ENCODE data around the gene TBC1D17. TPM values are rescaled to one million over a fixed set of nuclear protein-coding genes. Genes with fewer than 3 reads are reported as not detected.
A peak's percentile ranks its signal among the peaks of the same experiment; 100 is the strongest.

Gene TBC1D17
- total and polyA plus RNA-seq, 2 of the 13 experiments (the other 11 are each of a cell fraction or from before 2014, with no cell fraction given), result 9.7 to 16.9 TPM

- in situ Hi-C loops (cut with HindIII; ENCODE audit: extremely low pct_ligation_motif_present, low pct_unique_long_range_greater_than_20kb) (no loop called here), intact Hi-C loops (cut with micrococcal nuclease; ENCODE audit: unreplicated experiment) (no loop called here)
- Histone ChIP-seq H3K9ac (ENCODE audit: insufficient read depth, low read depth, low read length) (no peak overlapping the region), H3K79me2 (ENCODE audit: insufficient read depth, low read length) (peaks cover 23% of the 10 kb centered on the region), H3K4me1 (ENCODE audit: insufficient read depth, low read length) (peaks cover 24% of the 10 kb centered on the region), H3K27me3 (ENCODE audit: control insufficient read depth in 1 of 2, insufficient read depth in 2 of 2, low read length in 2 of 2) (no peaks in the 10 kb centered on the region; a peak in 1 of 5 replicates), H3K4me2 (ENCODE audit: low read depth, low read length) (no peak overlapping the region), H3K9me3 (ENCODE audit: low read length) (no peaks in the 10 kb centered on the region), H2AFZ (ENCODE audit: low read length) (no peak overlapping the region), H3K27ac (ENCODE audit: extremely low read length, insufficient read depth, low read length) (no peak overlapping the region), H3K36me3 (replicated peaks in 1 of 2; ENCODE audit: control insufficient read depth in 1 of 2, insufficient read depth in 2 of 2, low read length in 2 of 2) (peaks cover 23 to 62% of the 10 kb centered on the region in 2 experiments), H4K20me1 (ENCODE audit: insufficient read depth, low read length) (peaks cover 5% of the 10 kb centered on the region), H3K4me3 (replicated peaks in 1 of 3; ENCODE audit: insufficient read depth in 1 of 3, low read depth in 2 of 3, low read length in 3 of 3) (no peak overlapping the region)
- CTCF ChIA-PET (ENCODE audit: low intra/inter-chr PET ratio, low total read pairs), result no interaction called here
- DNase-seq (ENCODE audit: low spot score) (no peak), FAIRE-seq (no peak), ATAC-seq (no peak)
- 100% methylated on average over 5 of the region's 10 CpGs for WGBS (ENCODE audit: low lambda C conversion rate)
- POLR2A ChIA-PET, result interaction anchor here (1.0 kb wide), 1 partner anchor 11 kb away, joined by 3 read pairs; no protein-coding TSS in a partner anchor
- BruUV-seq (replicated peaks), result no TSS peak
- TF ChIP-seq MTERF4 (CRISPR knock-in tag; IDR thresholded peaks at IDR 0.05), result no peak
- TF ChIP-seq ZNF260 (CRISPR knock-in tag; IDR thresholded peaks at IDR 0.05; ENCODE audit: borderline replicate concordance, low read depth), result 0 out of 2 replicates have a peak, but pooled peaks have one; percentile 39
Measured at GRCh38 chr19:49880162-49880869, 2.8 kb downstream of the TBC1D17 start.

GRCh38 chr19:49881186-49881585 is 3.7 kb downstream of the TBC1D17 start:
- DNase-seq (ENCODE audit: low spot score), result no peak

More at GRCh38 chr19:49881186-49881585, 3.7 kb downstream of the TBC1D17 start:
- no TSS peak for BruUV-seq (replicated peaks)
- Histone ChIP-seq H3K36me3 (replicated peaks in 1 of 2; ENCODE audit: control insufficient read depth in 1 of 2, insufficient read depth in 2 of 2, low read length in 2 of 2) (peaks cover 23 to 62% of the 10 kb centered on the region in 2 experiments), H3K27me3 (ENCODE audit: control insufficient read depth in 1 of 2, insufficient read depth in 2 of 2, low read length in 2 of 2) (no peaks in the 10 kb centered on the region; a peak in 1 of 5 replicates), H3K79me2 (ENCODE audit: insufficient read depth, low read length) (peaks cover 14% of the 10 kb centered on the region), H3K27ac (ENCODE audit: extremely low read length, insufficient read depth, low read length) (no peak overlapping the region), H3K4me3 (replicated peaks in 1 of 3; ENCODE audit: insufficient read depth in 1 of 3, low read depth in 2 of 3, low read length in 3 of 3) (no peak overlapping the region), H3K4me2 (ENCODE audit: low read depth, low read length) (no peak overlapping the region), H3K9me3 (ENCODE audit: low read length) (no peaks in the 10 kb centered on the region), H2AFZ (ENCODE audit: low read length) (no peak overlapping the region), H3K9ac (ENCODE audit: insufficient read depth, low read depth, low read length) (no peak overlapping the region), H4K20me1 (ENCODE audit: insufficient read depth, low read length) (peaks cover 5% of the 10 kb centered on the region), H3K4me1 (ENCODE audit: insufficient read depth, low read length) (peaks cover 21% of the 10 kb centered on the region)
- in situ Hi-C loops (cut with HindIII; ENCODE audit: extremely low pct_ligation_motif_present, low pct_unique_long_range_greater_than_20kb), result no loop called here
- TF ChIP-seq RBFOX2 (IDR thresholded peaks at IDR 0.05; ENCODE audit: low read depth, low read length) (peak; percentile 61), KLF15 (CRISPR knock-in tag; IDR thresholded peaks at IDR 0.05; ENCODE audit: borderline replicate concordance) (no peak)
- ATAC-seq (no peak), FAIRE-seq (no peak)
- intact Hi-C loops (cut with micrococcal nuclease; ENCODE audit: unreplicated experiment), result no loop called here
- 100% methylated on average over 3 of the region's 17 CpGs for WGBS (ENCODE audit: low lambda C conversion rate)
- ChIA-PET POLR2A (interaction anchor here (1.0 kb wide), 1 partner anchor 12 kb away, joined by 3 read pairs; no protein-coding TSS in a partner anchor), CTCF (ENCODE audit: low intra/inter-chr PET ratio, low total read pairs) (no interaction called here)
